HEK293 (cell line): Measurements from ENCODE around the gene PRRT3.
"Not testable (repeated sequence)": the region's sequence is repeated elsewhere in the genome, so short reads cannot be mapped to it uniquely, and the experiment has no call there.

ENCODE experiments used
- CTCF ChIA-PET: fragments of 350-600 bp; formaldehyde crosslinking; extraction: SDS; loops from one replicate; lab custom pipeline; 2021; ENCODE audit warnings: antibody characterized with exemption; lab: Yijun Ruan, JAX
- POLR2A ChIA-PET: fragments of 300-600 bp; formaldehyde crosslinking; extraction: SDS; loops from one replicate; lab custom pipeline; 2020; ENCODE audit warnings: antibody characterized with exemption, inconsistent platforms; lab: Yijun Ruan, JAX
- H3K27ac ChIP-seq: fragments of 200-500 bp; sonication (Bioruptor generic); 2 replicates; pipeline ENCODE4 v1.5.1; 2014; ENCODE audit warnings: low read depth, low read length, control low read depth, inconsistent platforms; ENCODE audit errors: extremely low read depth
- H3K36me3 ChIP-seq, 2 experiments: fragments of 200-500 bp in 1 of 2; sonication (Bioruptor generic) in 1 of 2; 1 replicate in 1 of 2; 2 replicates in 1 of 2; pipeline ENCODE4 v1.5.1; 2014 to 2017; ENCODE audit warnings: inconsistent platforms in 2 of 2, low read length in 2 of 2; ENCODE audit not compliant: control insufficient read depth in 2 of 2, insufficient read depth in 1 of 2
- H3K4me1 ChIP-seq: fragments of 200-500 bp; sonication (Bioruptor generic); 2 replicates; pipeline ENCODE4 v1.5.1; 2014; ENCODE audit warnings: mild to moderate bottlenecking, low read length, inconsistent platforms; ENCODE audit not compliant: control insufficient read depth, insufficient read depth
- H3K4me3 ChIP-seq: 2 replicates; pipeline ENCODE4 v1.5.1; 2011; ENCODE audit warnings: low read depth, mild to moderate bottlenecking, control low read depth, low read length, moderate library complexity
- H3K9me3 ChIP-seq: fragments of 200-500 bp; sonication (Bioruptor generic); 2 replicates; pipeline ENCODE4 v1.5.1; 2014; ENCODE audit warnings: low read depth, low read length, inconsistent platforms; ENCODE audit not compliant: control insufficient read depth, insufficient read depth
- BCL6B ChIP-seq: fragments of 450-650 bp; formaldehyde crosslinking; IDR thresholded peaks from 2 replicates; pipeline ENCODE4 v1.5.1; 2017; ENCODE audit warnings: missing biosample characterization, missing genetic modification characterization
- KLF1 ChIP-seq: fragments of 450-650 bp; formaldehyde crosslinking; IDR thresholded peaks from 2 replicates; pipeline ENCODE4 v1.5.1; 2016; ENCODE audit warnings: missing biosample characterization, missing genetic modification characterization
- MZF1 ChIP-seq: fragments of 450-650 bp; formaldehyde crosslinking; IDR thresholded peaks from 2 replicates; pipeline ENCODE4 v1.5.1; 2017; ENCODE audit warnings: missing biosample characterization, missing genetic modification characterization, borderline replicate concordance
- OSR2 ChIP-seq: fragments of 450-650 bp; formaldehyde crosslinking; IDR thresholded peaks from 2 replicates; pipeline ENCODE4 v1.5.1; 2016; ENCODE audit warnings: missing biosample characterization, missing genetic modification characterization
- ZBTB1 ChIP-seq: fragments of 450-650 bp; formaldehyde crosslinking; IDR thresholded peaks from 2 replicates; pipeline ENCODE4 v1.5.1; 2016; ENCODE audit warnings: missing biosample characterization, missing genetic modification characterization
- ZBTB10 ChIP-seq: fragments of 450-650 bp; formaldehyde crosslinking; IDR thresholded peaks from 2 replicates; pipeline ENCODE4 v1.5.1; 2016; ENCODE audit warnings: missing biosample characterization, missing genetic modification characterization
- ZBTB17 ChIP-seq: fragments of 450-650 bp; formaldehyde crosslinking; IDR thresholded peaks from 2 replicates; pipeline ENCODE4 v1.5.1; 2016; ENCODE audit warnings: missing biosample characterization, missing genetic modification characterization
- ZFHX2 ChIP-seq: fragments of 450-650 bp; formaldehyde crosslinking; conservative IDR thresholded peaks from 2 replicates; pipeline ENCODE4 v1.5.1; 2016; ENCODE audit warnings: missing biosample characterization, missing genetic modification characterization
- ZFP69B ChIP-seq: fragments of 450-650 bp; formaldehyde crosslinking; IDR thresholded peaks from 2 replicates; pipeline ENCODE4 v1.5.1; 2016; ENCODE audit warnings: missing biosample characterization, missing genetic modification characterization
- ZIC2 ChIP-seq: fragments of 450-650 bp; formaldehyde crosslinking; IDR thresholded peaks from 2 replicates; pipeline ENCODE4 v1.5.1; 2016; ENCODE audit warnings: missing biosample characterization, missing genetic modification characterization
- ZNF529 ChIP-seq: fragments of 450-650 bp; formaldehyde crosslinking; IDR thresholded peaks from 2 replicates; pipeline ENCODE4 v1.5.1; 2017; ENCODE audit warnings: missing genetic modification characterization, missing biosample characterization; ENCODE audit not compliant: insufficient replicate concordance
- ZNF596 ChIP-seq: fragments of 450-650 bp; IDR thresholded peaks from 2 replicates; pipeline ENCODE4 v1.5.0; 2018; ENCODE audit warnings: missing biosample characterization, mild to moderate bottlenecking, missing genetic modification characterization, moderate library complexity
- ZNF600 ChIP-seq: fragments of 450-650 bp; formaldehyde crosslinking; IDR thresholded peaks from 2 replicates; pipeline ENCODE4 v1.5.1; 2016; ENCODE audit warnings: missing biosample characterization, missing genetic modification characterization
- ZNF629 ChIP-seq: fragments of 450-650 bp; formaldehyde crosslinking; IDR thresholded peaks from 2 replicates; pipeline ENCODE4 v1.5.1; 2017; ENCODE audit warnings: missing biosample characterization, missing genetic modification characterization
- ZNF692 ChIP-seq: fragments of 450-650 bp; formaldehyde crosslinking; IDR thresholded peaks from 2 replicates; pipeline ENCODE4 v1.5.1; 2016; ENCODE audit warnings: missing biosample characterization, missing genetic modification characterization

Gene PRRT3

GRCh38 chr3:9902372-9903237, 49.6 kb downstream of the PRRT3 start, which contains the start of gene IL17RE:
Gene IL17RE, plus strand, starts transcription at chr3:9902848. Its CDS starts 85 bp downstream, at chr3:9902933.
- POLR2A ChIA-PET: interaction anchor here (0.6 to 2.0 kb wide), 6 partner anchors 8 to 44 kb away, joined by 3 to 11 read pairs (median 4); partner anchors contain the start of genes CRELD1, IL17RC and JAGN1
- peak within 1 kb of the TSS; percentile 11 for H3K4me3 ChIP-seq
- TF ChIP-seq ZFHX2 (tag by site-specific recombination) (0 out of 2 replicates have a peak, but pooled peaks have one; percentile 7), ZNF629 (tag by site-specific recombination) (no peak), ZNF600 (tag by site-specific recombination) (0 out of 2 replicates have a peak, but pooled peaks have one; percentile 8), MZF1 (no peak), BCL6B (tag by site-specific recombination) (no peak), ZNF596 (no peak), ZIC2 (tag by site-specific recombination) (peak; percentile 81), ZBTB17 (tag by site-specific recombination) (peak; percentile 45), OSR2 (tag by site-specific recombination) (0 out of 2 replicates have a peak, but pooled peaks have one; percentile 13), KLF1 (tag by site-specific recombination) (0 out of 2 replicates have a peak, but pooled peaks have one; percentile 29), ZFP69B (tag by site-specific recombination) (0 out of 2 replicates have a peak, but pooled peaks have one; percentile 7), ZBTB10 (tag by site-specific recombination) (no peak)
- TF ChIP-seq, all 188 proteins: peak for 7
- no peaks in the 10 kb centered on the region for H3K4me1 ChIP-seq
- no peaks in the 10 kb centered on the region for H3K9me3 ChIP-seq
- CTCF ChIA-PET: interaction anchor here (0.6 to 1.5 kb wide), 5 partner anchors 9 to 1404 kb away, joined by 3 to 5 read pairs (median 3); partner anchors contain the start of gene IL17RC
- no peak within 1 kb of the TSS for H3K27ac ChIP-seq
- H3K36me3 ChIP-seq: no peaks in the 10 kb centered on the region

GRCh38 chr3:9901967-9902366, 50.2 kb downstream of the PRRT3 start:
- ChIA-PET CTCF (interaction anchor here (0.6 kb wide), 1 partner anchor 15 kb away, joined by 3 read pairs; the partner anchor contains the start of gene IL17RC), POLR2A (interaction anchor here (0.6 to 2.0 kb wide), 3 partner anchors 12 to 31 kb away, joined by 4 to 11 read pairs (median 10); partner anchors contain the start of genes CRELD1 and IL17RC)
- Histone ChIP-seq H3K36me3 (no peaks in the 10 kb centered on the region), H3K4me3 (no peak overlapping the region), H3K9me3 (no peaks in the 10 kb centered on the region), H3K4me1 (no peaks in the 10 kb centered on the region), H3K27ac (no peak overlapping the region)
- TF ChIP-seq ZBTB1 (tag by site-specific recombination) (no peak), OSR2 (tag by site-specific recombination) (no peak), ZNF692 (tag by site-specific recombination) (0 out of 2 replicates have a peak, but pooled peaks have one; percentile 28), ZFP69B (tag by site-specific recombination) (0 out of 2 replicates have a peak, but pooled peaks have one; percentile 26), ZNF529 (tag by site-specific recombination) (no peak)

- not testable (repeated sequence) for H3K4me1 ChIP-seq, H3K27ac ChIP-seq, H3K36me3 ChIP-seq, H3K9me3 ChIP-seq, H3K4me3 ChIP-seq
- CTCF ChIA-PET: interaction anchor here (0.6 kb wide), 1 partner anchor 32 kb away, joined by 3 read pairs; no protein-coding TSS in a partner anchor
- POLR2A ChIA-PET: interaction anchor here (0.6 kb wide), 1 partner anchor 1607 kb away, joined by 3 read pairs; no protein-coding TSS in a partner anchor
Measured at GRCh38 chr3:9900965-9901415, 51.2 kb downstream of the PRRT3 start.
